ENCODE results near the gene HLA-DQB1. TPM values are rescaled to one million over a fixed set of nuclear protein-coding genes. Genes with fewer than 3 reads are reported as not detected.
"Not testable (repeated sequence)": the region's sequence is repeated elsewhere in the genome, so short reads cannot be mapped to it uniquely, and the experiment has no call there.

Gene HLA-DQB1
- total and polyA plus RNA-seq, 2 experiments from 2014 or later = not detected

GRCh38 chr6:32655203-32655710 lies 11.2 kb downstream of the HLA-DQB1 start:
- H3K4me2 ChIP-seq (ENCODE audit: unreplicated experiment) = no peak overlapping the region
- TF ChIP-seq EZH2phosphoT487 (IDR thresholded peaks at IDR 0.05; ENCODE audit: insufficient read depth, low read depth) = no peak
- no peak for TF ChIP-seq EZH2 (IDR thresholded peaks at IDR 0.05; ENCODE audit: insufficient read depth, poor library complexity, severe bottlenecking)
- WGBS, 2 experiments (ENCODE audit: low coverage in 1 of 2, low lambda C conversion rate in 2 of 2, missing lambda C conversion rate in 2 of 2) = 10 to 11% methylated on average over 2 of the region's 2 CpGs
- no peak overlapping the region for H3K27ac ChIP-seq
- H2AFZ ChIP-seq = no peak overlapping the region
- in situ Hi-C loops (cut with MboI) = no loop called here
- H3K9me3 ChIP-seq (ENCODE audit: low read depth) = no peaks in the 10 kb centered on the region
- H3K9me2 ChIP-seq (ENCODE audit: insufficient read depth) = no peaks in the 10 kb centered on the region
- H3K79me2 ChIP-seq (ENCODE audit: insufficient read depth) = no peaks in the 10 kb centered on the region
- no peaks in the 10 kb centered on the region for H3K4me1 ChIP-seq (ENCODE audit: insufficient read depth)
- DNase-seq = no peak
- H3K27me3 ChIP-seq (replicated peaks; ENCODE audit: insufficient read depth) = no peaks in the 10 kb centered on the region
- H4K20me1 ChIP-seq (ENCODE audit: insufficient read depth) = no peaks in the 10 kb centered on the region
- no peak overlapping the region for H3K9ac ChIP-seq
- no peaks in the 10 kb centered on the region for H3K36me3 ChIP-seq (ENCODE audit: low read depth)
- H3K4me3 ChIP-seq = no peak overlapping the region
- no peaks in the 10 kb centered on the region for H3F3A ChIP-seq (ENCODE audit: insufficient read depth)

- H3K27me3 ChIP-seq (replicated peaks; ENCODE audit: insufficient read depth) = no peaks in the 10 kb centered on the region
- no peak overlapping the region for H2AFZ ChIP-seq
- no peaks in the 10 kb centered on the region for H3K9me3 ChIP-seq (ENCODE audit: low read depth)
- no peaks in the 10 kb centered on the region for H3K9me2 ChIP-seq (ENCODE audit: insufficient read depth)
- no peaks in the 10 kb centered on the region for H3K4me1 ChIP-seq (ENCODE audit: insufficient read depth)
- in situ Hi-C loops (cut with MboI) = no loop called here
- no peaks in the 10 kb centered on the region for H3K36me3 ChIP-seq (ENCODE audit: low read depth)
- no peak overlapping the region for H3K27ac ChIP-seq
- H4K20me1 ChIP-seq (ENCODE audit: insufficient read depth) = no peaks in the 10 kb centered on the region
- H3K79me2 ChIP-seq (ENCODE audit: insufficient read depth) = no peaks in the 10 kb centered on the region
- H3K4me2 ChIP-seq (ENCODE audit: unreplicated experiment) = no peak overlapping the region
- no peak overlapping the region for H3K4me3 ChIP-seq
- TF ChIP-seq EZH2phosphoT487 (IDR thresholded peaks at IDR 0.05; ENCODE audit: insufficient read depth, low read depth) = no peak
- no peak for TF ChIP-seq EZH2 (IDR thresholded peaks at IDR 0.05; ENCODE audit: insufficient read depth, poor library complexity, severe bottlenecking)
- no peak overlapping the region for H3K9ac ChIP-seq
- WGBS, 2 experiments (ENCODE audit: low coverage in 1 of 2, low lambda C conversion rate in 2 of 2, missing lambda C conversion rate in 2 of 2) = 46% methylated on average over 6 of the region's 6 CpGs
- DNase-seq = no peak
- no peaks in the 10 kb centered on the region for H3F3A ChIP-seq (ENCODE audit: insufficient read depth)
Observed at GRCh38 chr6:32645047-32645703, 21.3 kb downstream of the HLA-DQB1 start.

GRCh38 chr6:32643904-32644303 lies 22.6 kb downstream of the HLA-DQB1 start:
- in situ Hi-C loops (cut with MboI) = no loop called here
- H4K20me1 ChIP-seq (ENCODE audit: insufficient read depth) = no peaks in the 10 kb centered on the region
- H3K79me2 ChIP-seq (ENCODE audit: insufficient read depth) = no peaks in the 10 kb centered on the region
- H3K9me3 ChIP-seq (ENCODE audit: low read depth) = no peaks in the 10 kb centered on the region
- no peak overlapping the region for H3K4me3 ChIP-seq
- TF ChIP-seq EZH2 (IDR thresholded peaks at IDR 0.05; ENCODE audit: insufficient read depth, poor library complexity, severe bottlenecking) = no peak
- TF ChIP-seq EZH2phosphoT487 (IDR thresholded peaks at IDR 0.05; ENCODE audit: insufficient read depth, low read depth) = no peak
- H3K9me2 ChIP-seq (ENCODE audit: insufficient read depth) = no peaks in the 10 kb centered on the region
- H2AFZ ChIP-seq = no peak overlapping the region
- no peaks in the 10 kb centered on the region for H3K4me1 ChIP-seq (ENCODE audit: insufficient read depth)
- H3K4me2 ChIP-seq (ENCODE audit: unreplicated experiment) = no peak overlapping the region
- 17 to 20% methylated on average over 4 of the region's 4 CpGs for WGBS, 2 experiments (ENCODE audit: low coverage in 1 of 2, low lambda C conversion rate in 2 of 2, missing lambda C conversion rate in 2 of 2)
- H3K27ac ChIP-seq = no peak overlapping the region
- DNase-seq = no peak
- no peaks in the 10 kb centered on the region for H3F3A ChIP-seq (ENCODE audit: insufficient read depth)
- no peaks in the 10 kb centered on the region for H3K36me3 ChIP-seq (ENCODE audit: low read depth)
- no peaks in the 10 kb centered on the region for H3K27me3 ChIP-seq (replicated peaks; ENCODE audit: insufficient read depth)
- no peak overlapping the region for H3K9ac ChIP-seq

GRCh38 chr6:32642720-32643106 lies 23.7 kb downstream of the HLA-DQB1 start:
- Histone ChIP-seq H3K27ac (no peak overlapping the region), H3K4me2 (ENCODE audit: unreplicated experiment) (no peak overlapping the region), H3K36me3 (ENCODE audit: low read depth) (no peaks in the 10 kb centered on the region), H3K79me2 (ENCODE audit: insufficient read depth) (no peaks in the 10 kb centered on the region), H3F3A (ENCODE audit: insufficient read depth) (no peaks in the 10 kb centered on the region), H3K4me1 (ENCODE audit: insufficient read depth) (no peaks in the 10 kb centered on the region), H2AFZ (no peak overlapping the region), H3K9ac (no peak overlapping the region), H3K9me2 (ENCODE audit: insufficient read depth) (no peaks in the 10 kb centered on the region), H3K27me3 (replicated peaks; ENCODE audit: insufficient read depth) (no peaks in the 10 kb centered on the region), H4K20me1 (ENCODE audit: insufficient read depth) (no peaks in the 10 kb centered on the region), H3K4me3 (no peak overlapping the region), H3K9me3 (ENCODE audit: low read depth) (no peaks in the 10 kb centered on the region)
- no peak for TF ChIP-seq EZH2 (IDR thresholded peaks at IDR 0.05; ENCODE audit: insufficient read depth, poor library complexity, severe bottlenecking)
- no peak for TF ChIP-seq EZH2phosphoT487 (IDR thresholded peaks at IDR 0.05; ENCODE audit: insufficient read depth, low read depth)
- WGBS, 2 experiments (ENCODE audit: low coverage in 1 of 2, low lambda C conversion rate in 2 of 2, missing lambda C conversion rate in 2 of 2) = 38 to 45% methylated on average over 4 to 6 of the region's 6 CpGs
- no peak for DNase-seq
- in situ Hi-C loops (cut with MboI) = no loop called here

GRCh38 chr6:32641785-32642719 lies 24.4 kb downstream of the HLA-DQB1 start:
- WGBS, 2 experiments (ENCODE audit: low coverage in 1 of 2, low lambda C conversion rate in 2 of 2, missing lambda C conversion rate in 2 of 2) = 12 to 35% methylated on average over 2 of the region's 2 CpGs
- not testable (repeated sequence) for H3K4me3 ChIP-seq; H3K36me3 ChIP-seq (ENCODE audit: low read depth)

More at GRCh38 chr6:32641785-32642719, 24.4 kb downstream of the HLA-DQB1 start:
- H3K27me3 ChIP-seq (replicated peaks; ENCODE audit: insufficient read depth); H3K9ac ChIP-seq; DNase-seq; H4K20me1 ChIP-seq (ENCODE audit: insufficient read depth); H3K27ac ChIP-seq; H3K4me1 ChIP-seq (ENCODE audit: insufficient read depth); H3K9me3 ChIP-seq (ENCODE audit: low read depth); in situ Hi-C loops (cut with MboI); H3K79me2 ChIP-seq (ENCODE audit: insufficient read depth); H3K4me2 ChIP-seq (ENCODE audit: unreplicated experiment); H3F3A ChIP-seq (ENCODE audit: insufficient read depth); H2AFZ ChIP-seq; H3K9me2 ChIP-seq (ENCODE audit: insufficient read depth): not testable (repeated sequence)
